Measurements from ENCODE around the gene C4orf50.
"Not testable (repeated sequence)": the region's sequence is repeated elsewhere in the genome, so short reads cannot be mapped to it uniquely, and the experiment has no call there.

Gene C4orf50

DNA sequence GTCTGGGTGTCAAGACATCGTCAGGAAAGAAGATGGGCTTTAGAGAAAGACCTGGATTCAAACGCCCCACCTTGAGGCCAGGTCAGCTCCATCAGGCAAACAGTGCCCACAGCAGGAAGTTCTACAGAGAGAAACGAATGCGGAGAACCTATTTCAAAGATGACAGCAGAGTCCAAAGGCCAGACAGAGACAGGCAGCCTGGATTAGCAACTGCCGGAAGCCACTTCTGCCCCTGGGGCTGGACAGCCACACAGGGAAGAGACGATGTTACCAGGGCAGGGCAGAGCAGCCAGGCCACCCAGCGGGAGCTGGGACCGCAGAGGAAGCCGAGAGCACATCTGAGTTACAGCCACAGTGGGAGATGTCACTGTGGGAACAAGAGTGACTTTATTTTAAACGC, 1.2 kb downstream of the C4orf50 start:
- no peak for DNase-seq (ENCODE audit: low read depth)

DNA sequence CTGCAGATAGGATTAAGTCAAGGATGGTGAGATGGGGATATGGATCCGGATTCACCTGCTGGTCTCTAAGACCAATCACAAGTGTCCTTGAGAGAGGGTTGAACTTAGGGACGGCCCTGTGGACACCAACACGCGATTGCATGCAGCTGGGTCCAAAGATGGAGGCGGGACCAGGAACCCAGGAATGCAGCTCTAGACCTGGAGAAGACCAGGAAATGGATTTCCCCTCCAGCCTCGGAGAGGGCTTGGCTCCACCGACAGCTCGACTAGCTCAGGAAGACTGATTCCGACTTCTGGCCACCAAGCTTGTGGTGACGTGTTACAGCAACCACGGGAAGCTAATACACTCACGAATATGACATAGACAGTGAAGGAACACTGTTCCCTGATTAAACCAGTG, 4.7 kb downstream of the C4orf50 start:
- no peak for DNase-seq (ENCODE audit: low read depth)

DNA sequence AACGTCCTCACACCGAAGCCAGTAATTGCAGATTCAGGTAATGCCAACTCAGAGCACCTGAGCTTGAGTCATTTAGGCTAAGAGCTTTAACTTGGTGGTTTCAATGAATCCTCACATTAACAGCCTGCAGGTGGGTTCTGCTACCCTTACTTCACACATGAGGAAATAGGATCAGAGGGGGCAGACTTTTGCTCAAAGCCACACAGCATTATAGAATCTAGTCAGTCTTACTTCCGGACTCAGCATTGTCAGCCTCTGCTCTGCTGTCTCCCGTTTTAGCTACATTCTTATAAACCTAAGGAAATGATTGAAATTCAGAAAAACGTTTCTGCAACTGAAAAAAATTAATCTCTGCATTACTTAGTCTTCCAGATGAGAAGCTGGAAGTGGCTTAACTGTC, 6.0 kb downstream of the C4orf50 start:
- no peak for DNase-seq (ENCODE audit: low read depth)

DNA sequence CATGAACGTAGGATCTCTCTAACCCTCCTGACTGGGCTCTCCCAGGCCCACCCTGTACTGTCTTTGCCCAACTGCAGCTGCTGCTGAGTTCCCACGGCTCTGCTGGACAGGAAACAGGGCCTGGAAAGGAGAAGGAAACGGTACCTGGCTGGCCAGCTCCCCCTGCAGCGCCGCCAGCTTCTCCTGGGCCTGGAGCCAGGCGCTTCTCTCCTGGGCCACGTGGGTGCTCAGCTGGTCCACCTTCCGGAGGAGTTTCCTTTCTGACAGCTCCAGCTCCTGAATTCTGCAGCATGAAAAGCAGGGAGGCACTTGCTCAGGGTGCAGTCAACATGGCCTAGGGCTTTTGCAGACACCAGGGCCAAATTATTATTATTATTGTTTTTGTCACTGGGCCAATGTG, 6.5 kb downstream of the C4orf50 start:
- no peak for DNase-seq (ENCODE audit: low read depth)

- no peak for DNase-seq (ENCODE audit: low read depth)
Observed at GRCh38 chr4:6011271-6011671, 7.0 kb downstream of the C4orf50 start.

DNA sequence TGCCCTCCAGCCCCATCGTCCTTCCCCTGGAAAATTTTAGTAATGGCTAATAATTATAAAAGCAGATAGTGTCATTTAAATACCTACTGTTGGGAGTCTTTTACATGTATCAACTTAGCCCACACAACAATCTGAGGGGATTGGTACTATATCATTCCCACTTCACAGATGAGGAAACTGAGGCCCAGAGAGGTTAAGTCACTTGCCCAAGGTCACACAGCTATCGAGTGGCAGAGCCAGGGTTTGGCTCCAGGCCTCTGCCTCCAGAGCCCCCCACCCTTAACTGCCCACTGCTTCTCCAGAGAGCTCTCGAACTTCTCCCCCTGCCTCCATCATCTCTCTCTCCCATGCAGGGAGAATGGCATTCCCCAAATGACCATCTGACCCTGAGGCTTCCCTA, 7.4 kb downstream of the C4orf50 start:
- no peak for DNase-seq (ENCODE audit: low read depth)

GRCh38 chr4:6009452-6009851, 8.8 kb downstream of the C4orf50 start:
- DNase-seq (ENCODE audit: low read depth): no peak

DNA sequence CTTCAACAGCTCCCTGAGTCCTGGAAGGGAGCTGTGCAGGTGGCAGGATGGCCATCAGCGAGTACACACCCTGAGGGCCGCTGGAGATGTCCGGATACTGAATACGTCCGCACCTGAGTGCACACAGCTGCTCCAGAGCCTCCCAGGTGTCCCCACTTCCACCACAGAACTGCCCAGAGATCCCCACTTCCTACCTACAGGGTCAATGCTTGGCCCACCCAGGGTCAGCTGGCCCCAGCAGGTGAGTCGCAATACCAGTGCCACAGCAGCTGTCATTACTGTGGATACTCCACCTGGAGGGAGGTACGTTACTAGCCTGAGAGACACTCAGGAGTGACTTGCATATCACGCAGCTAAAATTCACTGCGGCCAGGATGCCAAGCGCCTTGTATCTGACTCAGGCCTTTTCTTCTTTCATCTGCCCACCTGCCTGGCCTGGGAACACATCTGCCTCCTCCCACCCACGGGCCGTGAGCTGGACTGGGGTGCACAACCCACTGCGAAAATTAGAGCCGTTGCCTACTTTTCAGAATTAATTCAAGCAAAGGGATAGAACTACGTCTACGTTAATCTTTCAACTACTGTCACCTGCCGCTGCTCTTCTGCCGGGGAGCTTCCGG, 9.4 kb downstream of the C4orf50 start:
- no peak for DNase-seq (ENCODE audit: low read depth)

DNA sequence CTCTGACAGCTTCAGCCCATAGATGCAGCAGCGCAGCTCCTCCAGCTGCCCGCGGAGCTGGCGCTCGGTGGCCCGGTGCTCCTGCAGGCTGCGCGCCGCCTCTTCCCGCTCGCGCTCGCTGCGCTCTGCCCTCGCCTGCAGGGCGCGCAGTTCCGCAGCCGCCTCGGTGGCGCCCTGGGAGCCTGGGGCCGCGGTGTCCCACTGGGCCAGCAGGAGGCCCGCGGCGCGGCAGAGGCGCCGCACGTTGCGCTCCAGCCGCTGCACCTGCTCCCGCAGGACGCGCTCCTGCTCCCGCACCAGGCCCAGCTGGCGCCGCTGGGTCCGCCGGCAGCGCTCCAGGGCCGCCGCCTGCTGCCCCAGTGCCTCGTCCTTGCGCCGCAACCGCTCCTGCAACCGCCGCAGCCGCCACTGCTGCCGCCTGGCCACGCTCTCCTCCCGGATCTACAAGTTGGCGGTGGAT, 10.1 kb downstream of the C4orf50 start:
- no peak for DNase-seq (ENCODE audit: low read depth)

DNA sequence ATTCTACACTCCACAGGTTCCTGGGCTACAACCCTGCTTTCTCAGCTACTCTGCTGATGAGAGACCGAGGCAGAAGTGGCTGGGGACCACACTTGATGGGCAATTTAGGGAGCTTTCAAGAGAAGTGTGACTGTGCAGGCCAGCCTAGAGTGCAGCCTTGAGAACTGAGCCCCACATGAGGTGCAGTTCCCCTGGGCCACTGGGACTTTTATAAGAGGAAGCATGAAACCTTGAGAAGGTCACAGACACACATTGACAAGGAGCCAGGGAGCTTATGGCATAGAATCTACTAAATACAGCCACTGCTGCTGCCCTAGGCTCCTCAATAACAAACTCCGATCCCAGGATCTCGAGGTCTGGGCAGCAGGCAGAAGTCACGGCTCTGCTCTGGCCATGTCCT, 13.1 kb downstream of the C4orf50 start:
- DNase-seq (ENCODE audit: low read depth): no peak

DNA sequence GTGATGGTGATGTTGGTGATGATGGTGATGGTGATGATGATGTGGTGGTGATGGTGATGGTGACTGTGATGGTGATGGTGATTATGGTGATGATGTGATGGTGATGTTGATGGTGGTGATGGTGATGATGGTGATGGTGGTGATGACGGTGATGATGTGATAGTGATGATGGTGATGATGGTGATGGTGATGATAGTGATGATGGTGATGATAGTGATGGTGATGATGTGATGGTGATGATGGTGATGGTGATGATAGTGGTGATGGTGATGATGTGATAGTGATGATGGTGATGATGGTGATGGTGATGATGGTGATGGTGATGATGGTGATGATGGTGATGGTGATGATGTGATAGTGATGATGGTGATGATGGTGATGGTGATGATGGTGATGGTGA, 14.7 kb downstream of the C4orf50 start:
- not testable (repeated sequence) for DNase-seq (ENCODE audit: low read depth)

DNA sequence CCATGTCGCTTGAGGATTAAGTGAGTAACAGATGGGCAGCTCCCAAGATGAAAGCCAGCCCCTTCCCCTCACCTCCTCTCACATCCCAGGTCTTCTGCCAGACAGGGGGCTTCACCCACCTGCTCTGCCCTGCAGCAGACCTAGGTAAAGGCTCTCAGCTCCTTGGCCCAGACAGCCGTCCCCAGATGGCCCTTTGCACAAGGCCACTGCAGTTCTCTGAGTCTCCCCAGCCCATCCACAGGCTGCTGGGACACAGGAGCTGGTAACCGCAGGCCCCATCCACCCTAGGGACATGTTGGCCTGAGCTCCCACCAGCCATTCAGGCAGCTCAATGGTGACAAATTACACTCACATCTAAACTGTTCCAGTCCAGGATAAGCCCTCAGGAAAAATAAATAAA, 15.3 kb downstream of the C4orf50 start:
- no peak for DNase-seq (ENCODE audit: low read depth)

DNA sequence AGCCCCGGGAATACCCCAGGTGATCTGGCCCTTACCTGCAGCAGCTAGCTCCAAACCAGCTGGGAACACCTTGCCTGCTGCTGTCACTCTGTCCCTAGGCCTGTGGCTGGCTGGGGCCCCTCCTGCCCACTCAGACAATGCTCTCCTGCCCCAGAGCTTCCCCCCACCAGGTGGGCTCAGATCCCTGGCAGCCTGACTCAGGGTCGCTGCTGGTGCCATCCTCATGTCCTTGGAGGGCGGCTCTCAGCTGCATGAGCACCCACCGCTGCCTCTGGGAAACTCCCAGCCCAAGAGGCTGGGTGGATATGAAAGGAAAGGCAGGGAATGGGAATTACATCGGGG, 15.8 kb downstream of the C4orf50 start:
- DNase-seq (ENCODE audit: low read depth): no peak

- DNase-seq (ENCODE audit: low read depth): no peak
Observed at GRCh38 chr4:6001680-6002491, 16.3 kb downstream of the C4orf50 start.

- no peak for DNase-seq (ENCODE audit: low read depth)
Observed at GRCh38 chr4:5999830-6000365, 18.3 kb downstream of the C4orf50 start.

DNA sequence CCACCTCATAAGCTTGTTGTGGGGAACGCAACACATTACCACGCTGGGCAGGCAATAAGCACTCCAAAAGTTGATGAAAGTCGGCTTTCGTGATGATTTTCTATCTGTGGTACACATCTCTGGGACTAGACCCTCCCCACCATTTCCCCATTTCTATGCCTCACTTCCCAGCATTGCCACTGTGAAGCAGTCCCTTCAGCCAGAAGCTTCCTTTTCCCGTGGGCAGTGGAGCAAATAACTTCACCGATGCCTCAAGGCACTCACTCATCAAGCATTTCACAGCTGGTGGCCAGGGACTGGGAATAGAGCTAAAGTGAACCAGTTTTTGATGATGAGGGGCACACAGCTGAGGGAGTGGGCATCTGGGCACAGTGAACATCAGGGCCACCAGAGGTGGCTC, 18.9 kb downstream of the C4orf50 start:
- DNase-seq (ENCODE audit: low read depth): no peak

DNA sequence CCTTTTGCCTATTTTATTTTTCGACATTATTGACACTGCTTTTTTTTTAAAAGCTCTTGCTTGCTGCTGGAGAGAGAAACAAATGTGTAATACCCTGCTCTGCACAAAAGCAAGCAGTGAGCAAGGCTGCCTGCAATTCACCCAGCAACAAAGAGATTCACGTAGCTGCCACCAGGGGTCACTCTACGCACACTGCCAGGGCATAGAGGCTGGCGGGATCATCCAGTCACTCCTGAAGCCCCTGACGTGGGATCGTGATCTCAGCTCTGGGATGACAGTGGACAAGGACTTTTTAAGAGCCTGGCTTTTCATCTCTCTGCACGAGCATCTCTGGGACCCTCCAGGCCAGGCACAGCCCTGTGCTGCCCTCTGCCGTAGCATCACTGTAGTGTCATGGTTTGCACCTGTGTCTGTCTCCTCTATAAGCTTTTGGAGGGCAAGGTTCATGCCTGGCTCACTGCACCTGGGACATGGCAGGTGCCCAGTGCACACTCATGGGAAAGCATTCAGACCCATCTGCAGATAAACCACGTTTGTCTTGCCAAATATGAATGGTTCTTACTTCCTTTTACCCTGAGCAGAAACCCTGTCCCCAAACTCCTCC, 19.8 kb downstream of the C4orf50 start:
- DNase-seq (ENCODE audit: low read depth): peak; percentile 9

DNA sequence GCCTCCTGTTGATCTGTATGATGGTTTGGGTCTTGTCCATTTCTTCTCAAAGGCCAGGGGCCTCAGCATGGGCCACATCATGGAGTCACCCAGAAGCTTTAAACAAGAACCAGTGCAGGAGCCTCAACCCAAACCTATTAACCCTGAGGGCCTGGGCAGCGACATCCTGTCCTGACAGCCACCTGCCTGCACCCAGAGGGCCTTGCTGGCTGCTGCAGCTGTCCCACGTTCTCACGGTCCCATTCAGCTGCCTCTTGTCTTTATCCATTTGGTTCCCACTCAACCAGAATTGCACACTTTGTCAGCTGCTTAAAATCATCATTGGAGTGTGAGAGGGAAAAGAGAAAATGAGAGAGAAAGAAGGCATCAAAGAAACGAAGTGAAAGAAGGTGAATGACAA, 21.6 kb downstream of the C4orf50 start:
- no peak for DNase-seq (ENCODE audit: low read depth)

DNA sequence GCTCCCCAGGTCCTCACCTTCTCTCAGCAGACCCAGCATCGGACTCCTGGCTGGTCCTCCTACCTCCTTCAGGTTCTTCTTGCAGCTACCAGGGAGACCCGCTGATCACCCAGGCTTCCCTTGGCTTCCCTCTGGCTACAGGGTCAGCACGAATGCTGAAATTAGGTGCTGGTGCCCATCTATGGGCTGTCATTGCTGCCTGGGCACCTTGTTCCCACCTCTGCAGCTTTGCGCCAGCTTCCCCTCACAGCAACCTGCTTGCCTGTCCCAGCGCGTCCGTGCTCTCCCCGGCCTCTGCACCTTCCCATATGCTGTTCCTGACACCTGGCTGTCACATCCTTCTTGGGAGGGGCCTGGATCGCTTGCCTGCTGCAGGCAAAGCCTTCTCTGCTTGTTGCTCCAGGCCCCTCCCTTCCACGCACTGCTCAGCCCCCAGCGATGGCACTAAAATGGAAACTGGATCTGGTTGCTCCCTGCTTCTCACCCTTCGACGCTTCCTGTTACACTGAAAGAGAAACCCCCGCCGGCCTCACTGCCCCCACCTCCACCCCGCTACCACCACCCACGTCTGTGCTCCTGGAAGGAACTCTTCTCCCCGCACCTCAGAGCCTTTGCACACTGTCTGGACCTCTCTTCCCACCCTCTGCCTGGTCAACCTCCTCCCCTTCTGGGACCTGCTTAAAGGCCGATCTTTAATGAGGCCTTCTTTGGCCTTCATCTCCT, 22.2 kb downstream of the C4orf50 start:
- no peak for DNase-seq (ENCODE audit: low read depth)

DNA sequence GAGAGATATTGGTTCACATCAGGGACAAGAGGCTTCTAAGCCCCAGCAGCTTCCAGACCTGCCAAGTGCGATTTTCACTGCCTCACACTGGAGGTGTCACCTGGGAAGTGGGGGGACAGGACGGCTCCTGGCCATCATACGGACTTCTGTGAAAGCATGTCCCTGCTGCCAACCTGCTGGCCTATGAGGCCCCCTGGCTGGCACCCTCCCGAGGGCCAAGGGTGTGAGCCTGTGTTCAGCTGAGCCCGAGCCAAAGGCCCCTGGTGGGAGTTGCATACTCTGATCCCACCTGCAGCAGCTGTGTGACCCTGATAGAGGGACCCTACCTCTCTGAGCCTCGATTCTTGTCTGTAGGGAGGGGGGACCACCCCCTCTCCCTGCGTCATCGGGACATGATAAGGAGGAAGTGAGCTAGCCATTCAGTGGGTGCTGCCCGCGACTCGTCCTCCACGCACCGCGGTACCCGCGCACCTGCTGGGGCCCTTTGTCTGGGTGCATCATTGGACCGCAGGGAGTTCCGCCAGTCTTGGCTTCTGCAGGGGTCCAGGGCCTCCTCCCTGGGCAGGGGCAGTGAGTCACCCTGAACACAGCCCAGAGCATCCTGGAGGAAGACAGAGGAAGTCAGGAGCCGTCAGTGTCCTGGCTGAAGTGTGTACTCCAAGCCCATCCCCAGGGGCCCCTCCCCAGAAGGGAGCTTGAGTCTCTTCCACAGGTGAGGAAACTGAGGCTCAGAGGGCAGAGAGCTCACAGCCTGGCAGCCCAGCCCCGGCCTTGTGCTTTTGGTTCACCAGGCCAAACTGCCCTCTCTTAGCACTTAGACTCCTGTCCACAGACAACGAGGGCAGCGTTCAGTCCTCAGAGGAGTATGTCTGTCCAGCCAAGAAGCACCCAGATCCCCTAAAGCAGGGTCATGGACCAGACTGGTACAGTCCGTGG, 24.1 kb downstream of the C4orf50 start:
- no peak for DNase-seq (ENCODE audit: low read depth)

DNA sequence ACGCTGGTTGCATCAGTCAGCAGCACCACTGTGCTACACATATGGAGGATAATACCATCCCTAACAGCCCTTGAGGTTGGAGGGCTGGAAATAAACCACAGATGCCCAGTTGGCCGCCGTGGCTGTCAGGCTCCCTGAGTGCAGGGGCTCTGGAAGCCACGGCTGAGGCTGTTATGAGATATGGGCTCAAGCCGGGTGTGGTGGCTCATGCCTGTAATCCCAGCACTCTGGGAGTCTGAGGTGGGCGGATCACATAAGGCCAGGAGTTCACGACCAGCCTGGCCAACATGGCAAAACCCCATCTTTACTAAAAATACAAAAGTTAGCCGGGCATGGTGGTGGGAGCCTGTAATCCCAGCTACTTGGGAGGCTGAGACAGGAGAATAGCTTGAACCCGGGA, 24.9 kb downstream of the C4orf50 start:
- DNase-seq (ENCODE audit: low read depth): not testable (repeated sequence)

All from activated T-cell treated with anti-CD3 and anti-CD28 coated beads for 1 hour (primary cell).